ENCODE measurements around the gene ANKRD55.
"Not testable (repeated sequence)": the region's sequence is repeated elsewhere in the genome, so short reads cannot be mapped to it uniquely, and the experiment has no call there.

ANKRD55 gene

GRCh38 chr5:56269216-56269927 is 36.2 kb upstream of the ANKRD55 start:
- Histone ChIP-seq H3K4me1 (ENCODE audit: control insufficient read depth, insufficient read depth, low read length) (no peaks in the 10 kb centered on the region), H3K4me3 (ENCODE audit: low read depth, low read length) (no peak overlapping the region), H3K36me3 (ENCODE audit: control insufficient read depth, insufficient read depth, low read length) (no peaks in the 10 kb centered on the region), H3K9me3 (ENCODE audit: control insufficient read depth, insufficient read depth, low read length) (no peaks in the 10 kb centered on the region), H3K27me3 (ENCODE audit: control insufficient read depth, insufficient read depth, low read length) (no peaks in the 10 kb centered on the region), H3K9ac (ENCODE audit: low read depth, low read length) (no peak overlapping the region)

- H3K9me3 ChIP-seq (ENCODE audit: control insufficient read depth, insufficient read depth, low read length); H3K27me3 ChIP-seq (ENCODE audit: control insufficient read depth, insufficient read depth, low read length); H3K36me3 ChIP-seq (ENCODE audit: control insufficient read depth, insufficient read depth, low read length); H3K4me3 ChIP-seq (ENCODE audit: low read depth, low read length); H3K9ac ChIP-seq (ENCODE audit: low read depth, low read length); H3K4me1 ChIP-seq (ENCODE audit: control insufficient read depth, insufficient read depth, low read length): not testable (repeated sequence)
Measured at GRCh38 chr5:56268707-56269106, 35.6 kb upstream of the ANKRD55 start.

GRCh38 chr5:56267856-56268255 is 34.7 kb upstream of the ANKRD55 start:
- Histone ChIP-seq H3K36me3 (ENCODE audit: control insufficient read depth, insufficient read depth, low read length) (no peaks in the 10 kb centered on the region), H3K27me3 (ENCODE audit: control insufficient read depth, insufficient read depth, low read length) (no peaks in the 10 kb centered on the region), H3K9ac (ENCODE audit: low read depth, low read length) (no peak overlapping the region), H3K9me3 (ENCODE audit: control insufficient read depth, insufficient read depth, low read length) (no peaks in the 10 kb centered on the region), H3K4me3 (ENCODE audit: low read depth, low read length) (no peak overlapping the region), H3K4me1 (ENCODE audit: control insufficient read depth, insufficient read depth, low read length) (no peaks in the 10 kb centered on the region)

- Histone ChIP-seq H3K9me3 (ENCODE audit: control insufficient read depth, insufficient read depth, low read length) (no peaks in the 10 kb centered on the region), H3K4me3 (ENCODE audit: low read depth, low read length) (no peak overlapping the region), H3K9ac (ENCODE audit: low read depth, low read length) (no peak overlapping the region), H3K4me1 (ENCODE audit: control insufficient read depth, insufficient read depth, low read length) (no peaks in the 10 kb centered on the region), H3K27me3 (ENCODE audit: control insufficient read depth, insufficient read depth, low read length) (no peaks in the 10 kb centered on the region), H3K36me3 (ENCODE audit: control insufficient read depth, insufficient read depth, low read length) (no peaks in the 10 kb centered on the region)
Measured at GRCh38 chr5:56264417-56265025, 31.4 kb upstream of the ANKRD55 start.

GRCh38 chr5:56262279-56262678 is 29.1 kb upstream of the ANKRD55 start:
- H3K9ac ChIP-seq (ENCODE audit: low read depth, low read length) = no peak overlapping the region
- no peaks in the 10 kb centered on the region for H3K27me3 ChIP-seq (ENCODE audit: control insufficient read depth, insufficient read depth, low read length)
- H3K9me3 ChIP-seq (ENCODE audit: control insufficient read depth, insufficient read depth, low read length) = no peaks in the 10 kb centered on the region
- H3K4me1 ChIP-seq (ENCODE audit: control insufficient read depth, insufficient read depth, low read length) = no peaks in the 10 kb centered on the region
- no peaks in the 10 kb centered on the region for H3K36me3 ChIP-seq (ENCODE audit: control insufficient read depth, insufficient read depth, low read length)
- no peak overlapping the region for H3K4me3 ChIP-seq (ENCODE audit: low read depth, low read length)

GRCh38 chr5:56259002-56259511 is 25.9 kb upstream of the ANKRD55 start:
- no peak overlapping the region for H3K4me3 ChIP-seq (ENCODE audit: low read depth, low read length)
- no peaks in the 10 kb centered on the region for H3K27me3 ChIP-seq (ENCODE audit: control insufficient read depth, insufficient read depth, low read length)
- no peak overlapping the region for H3K9ac ChIP-seq (ENCODE audit: low read depth, low read length)
- no peaks in the 10 kb centered on the region for H3K9me3 ChIP-seq (ENCODE audit: control insufficient read depth, insufficient read depth, low read length)
- H3K36me3 ChIP-seq (ENCODE audit: control insufficient read depth, insufficient read depth, low read length) = no peaks in the 10 kb centered on the region
- H3K4me1 ChIP-seq (ENCODE audit: control insufficient read depth, insufficient read depth, low read length) = no peaks in the 10 kb centered on the region

GRCh38 chr5:56257763-56258529 is 24.8 kb upstream of the ANKRD55 start:
- not testable (repeated sequence) for H3K4me3 ChIP-seq (ENCODE audit: low read depth, low read length); H3K4me1 ChIP-seq (ENCODE audit: control insufficient read depth, insufficient read depth, low read length); H3K9me3 ChIP-seq (ENCODE audit: control insufficient read depth, insufficient read depth, low read length); H3K36me3 ChIP-seq (ENCODE audit: control insufficient read depth, insufficient read depth, low read length); H3K9ac ChIP-seq (ENCODE audit: low read depth, low read length); H3K27me3 ChIP-seq (ENCODE audit: control insufficient read depth, insufficient read depth, low read length)

GRCh38 chr5:56257010-56257409 is 23.9 kb upstream of the ANKRD55 start:
- no peaks in the 10 kb centered on the region for H3K9me3 ChIP-seq (ENCODE audit: control insufficient read depth, insufficient read depth, low read length)
- H3K4me1 ChIP-seq (ENCODE audit: control insufficient read depth, insufficient read depth, low read length) = no peaks in the 10 kb centered on the region
- H3K27me3 ChIP-seq (ENCODE audit: control insufficient read depth, insufficient read depth, low read length) = no peaks in the 10 kb centered on the region
- H3K4me3 ChIP-seq (ENCODE audit: low read depth, low read length) = no peak overlapping the region
- H3K9ac ChIP-seq (ENCODE audit: low read depth, low read length) = no peak overlapping the region
- H3K36me3 ChIP-seq (ENCODE audit: control insufficient read depth, insufficient read depth, low read length) = no peaks in the 10 kb centered on the region

- no peak overlapping the region for H3K9ac ChIP-seq (ENCODE audit: low read depth, low read length)
- H3K27me3 ChIP-seq (ENCODE audit: control insufficient read depth, insufficient read depth, low read length) = no peaks in the 10 kb centered on the region
- no peak overlapping the region for H3K4me3 ChIP-seq (ENCODE audit: low read depth, low read length)
- no peaks in the 10 kb centered on the region for H3K9me3 ChIP-seq (ENCODE audit: control insufficient read depth, insufficient read depth, low read length)
- no peaks in the 10 kb centered on the region for H3K36me3 ChIP-seq (ENCODE audit: control insufficient read depth, insufficient read depth, low read length)
- no peaks in the 10 kb centered on the region for H3K4me1 ChIP-seq (ENCODE audit: control insufficient read depth, insufficient read depth, low read length)
Measured at GRCh38 chr5:56255502-56255901, 22.4 kb upstream of the ANKRD55 start.

GRCh38 chr5:56253924-56254323 is 20.8 kb upstream of the ANKRD55 start:
- H3K27me3 ChIP-seq (ENCODE audit: control insufficient read depth, insufficient read depth, low read length) = no peaks in the 10 kb centered on the region

GRCh38 chr5:56253126-56253525 is 20.0 kb upstream of the ANKRD55 start:
- Histone ChIP-seq H3K9ac (ENCODE audit: low read depth, low read length) (no peak overlapping the region), H3K27me3 (ENCODE audit: control insufficient read depth, insufficient read depth, low read length) (no peaks in the 10 kb centered on the region), H3K4me3 (ENCODE audit: low read depth, low read length) (no peak overlapping the region), H3K4me1 (ENCODE audit: control insufficient read depth, insufficient read depth, low read length) (no peaks in the 10 kb centered on the region), H3K36me3 (ENCODE audit: control insufficient read depth, insufficient read depth, low read length) (no peaks in the 10 kb centered on the region), H3K9me3 (ENCODE audit: control insufficient read depth, insufficient read depth, low read length) (peaks cover 3% of the 10 kb centered on the region)

More at GRCh38 chr5:56253924-56254323, 20.8 kb upstream of the ANKRD55 start:
- Histone ChIP-seq H3K9ac (ENCODE audit: low read depth, low read length) (no peak overlapping the region), H3K36me3 (ENCODE audit: control insufficient read depth, insufficient read depth, low read length) (no peaks in the 10 kb centered on the region), H3K4me1 (ENCODE audit: control insufficient read depth, insufficient read depth, low read length) (no peaks in the 10 kb centered on the region), H3K4me3 (ENCODE audit: low read depth, low read length) (no peak overlapping the region), H3K9me3 (ENCODE audit: control insufficient read depth, insufficient read depth, low read length) (peaks cover 3% of the 10 kb centered on the region)

Measured in iPS-15b (cell line).